Measurements from ENCODE around the gene CUTA.

CUTA gene

DNA sequence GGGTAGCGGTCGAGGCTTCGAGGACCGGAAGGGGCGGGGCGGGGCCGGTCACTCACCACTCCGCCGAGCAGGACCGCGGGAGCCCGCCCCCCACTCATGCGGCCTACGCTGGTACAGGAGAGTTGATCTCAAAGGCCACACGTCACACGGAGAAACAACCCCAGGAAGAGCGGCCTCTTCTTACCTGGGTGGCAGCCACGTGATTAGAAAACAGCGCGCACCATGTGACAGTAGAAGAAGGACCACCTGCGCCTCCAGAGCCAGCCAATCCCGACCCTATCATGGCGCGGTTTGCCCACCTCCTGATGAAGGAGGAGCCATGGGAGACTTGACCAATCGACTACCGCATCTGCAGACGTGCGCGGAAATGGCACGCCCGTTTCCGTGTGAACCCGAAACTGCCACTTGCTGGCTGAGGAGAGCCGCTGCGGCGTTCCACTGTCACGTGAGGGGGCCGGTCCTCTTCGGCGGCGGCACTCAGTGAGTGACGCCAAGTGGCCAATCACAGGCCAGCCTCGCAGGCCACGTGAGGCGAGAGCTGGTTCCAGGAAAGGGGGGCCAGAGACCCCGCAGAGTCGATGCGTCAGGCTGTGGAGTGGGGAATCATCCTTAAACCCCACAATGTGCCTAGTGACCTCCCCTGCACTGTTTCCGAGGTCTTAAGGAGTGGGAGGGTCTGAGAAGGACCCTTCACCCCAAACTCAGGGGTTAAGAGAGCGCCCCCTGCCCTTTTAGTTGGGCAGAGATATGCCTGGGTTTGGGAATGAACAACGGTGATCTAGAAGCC is at the start of gene CUTA:
TSS of gene CUTA (minus strand) at position 205 of the 787 bp plus-strand sequence. CDS start at position 98, 107 bp downstream.
- peak; percentile 96 for DNase-seq

DNA sequence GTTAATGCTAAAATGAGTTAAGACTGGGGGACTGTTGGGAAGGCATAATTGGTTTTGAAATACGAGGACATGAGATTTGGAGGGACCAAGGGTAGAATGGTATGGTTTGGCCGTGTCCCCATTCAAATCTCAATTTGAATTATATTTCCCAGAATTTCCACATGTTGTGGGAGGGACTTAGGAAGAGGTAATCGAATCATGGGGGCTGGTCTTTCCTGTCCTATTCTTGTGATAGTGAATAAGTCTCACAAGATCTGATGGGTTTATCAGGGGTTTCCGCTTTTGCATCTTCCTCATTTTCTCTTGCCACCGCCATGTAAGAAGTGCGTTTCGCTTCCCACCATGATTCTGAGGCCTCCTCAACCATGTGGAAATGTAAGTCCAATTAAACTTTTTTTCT is 49.2 kb upstream of the CUTA start:
- no peak for DNase-seq

DNA sequence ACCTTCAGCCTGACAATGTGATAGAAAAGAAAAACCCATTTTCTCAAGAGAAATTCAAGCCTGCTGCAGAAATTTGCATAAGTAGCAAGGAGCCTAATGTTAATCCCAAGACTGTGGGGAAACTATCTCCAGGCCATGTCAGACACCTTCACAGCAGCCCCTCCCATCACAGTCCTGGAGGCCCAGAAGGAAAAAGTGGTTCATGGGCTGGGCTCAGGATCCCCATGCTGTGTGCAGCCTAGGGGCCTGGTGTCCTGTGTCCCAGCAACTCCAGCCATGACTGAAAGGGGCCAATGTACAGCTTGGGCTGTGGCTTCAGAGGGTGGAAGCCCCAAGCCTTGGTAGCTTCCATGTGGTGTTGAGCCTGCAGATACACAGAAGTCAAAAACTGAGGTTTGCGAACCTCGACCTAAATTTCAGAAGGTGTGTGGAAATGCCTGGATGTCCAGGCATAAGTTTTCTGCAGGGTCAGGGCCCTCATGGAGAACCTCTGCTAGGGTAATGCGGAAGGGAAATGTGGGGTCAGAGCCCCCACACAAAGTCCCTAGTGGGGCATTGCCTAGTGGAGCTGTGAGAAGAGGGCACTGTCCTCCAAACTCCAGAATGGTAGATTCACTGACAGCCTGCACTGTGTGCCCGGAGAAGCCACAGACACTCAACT is 48.3 kb upstream of the CUTA start:
- DNase-seq: no peak

GRCh38 chr6:33459226-33459625 is 41.3 kb upstream of the CUTA start:
- DNase-seq: no peak

DNA sequence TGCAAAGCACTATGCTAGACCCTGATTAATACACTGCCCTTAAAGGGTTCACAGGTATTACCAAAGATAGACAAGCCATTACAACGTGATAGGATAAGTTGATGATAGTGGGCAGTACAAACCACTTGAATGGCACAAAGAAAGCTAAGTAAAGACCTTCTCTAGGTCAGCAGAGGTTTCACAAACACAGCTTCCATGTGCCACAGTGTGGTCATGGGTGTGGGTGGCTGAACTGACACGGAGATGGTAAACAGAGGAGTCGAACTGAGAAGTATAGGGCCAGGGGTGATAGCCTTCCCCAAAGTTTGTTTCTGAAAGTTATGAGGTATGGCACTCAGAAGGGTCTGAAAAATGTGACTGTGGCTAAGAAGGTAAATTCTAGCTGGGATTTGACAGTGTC is 40.8 kb upstream of the CUTA start:
- no peak for DNase-seq

GRCh38 chr6:33456156-33456555 is 38.2 kb upstream of the CUTA start:
- DNase-seq: no peak

DNA sequence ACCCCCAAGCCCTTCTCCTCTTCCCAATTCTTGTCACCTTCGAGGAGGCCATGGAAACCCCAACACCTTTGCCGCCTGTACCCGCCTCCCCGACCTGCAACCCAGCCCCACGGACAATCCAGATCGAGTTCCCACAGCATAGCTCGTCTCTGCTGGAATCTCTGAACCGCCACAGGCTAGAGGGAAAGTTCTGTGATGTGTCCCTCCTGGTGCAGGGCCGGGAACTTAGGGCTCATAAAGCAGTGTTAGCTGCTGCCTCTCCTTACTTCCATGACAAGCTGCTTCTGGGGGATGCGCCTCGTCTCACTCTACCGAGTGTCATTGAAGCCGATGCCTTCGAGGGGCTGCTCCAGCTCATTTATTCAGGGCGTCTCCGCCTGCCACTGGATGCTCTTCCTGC is 37.1 kb upstream of the CUTA start:
- no peak for DNase-seq

- peak; percentile 76 for DNase-seq
Observed at GRCh38 chr6:33454009-33454946, 36.4 kb upstream of the CUTA start, which contains the start of gene ZBTB9. Gene ZBTB9 (plus strand): TSS chr6:33454576. CDS start chr6:33455101, 525 bp downstream.

DNA sequence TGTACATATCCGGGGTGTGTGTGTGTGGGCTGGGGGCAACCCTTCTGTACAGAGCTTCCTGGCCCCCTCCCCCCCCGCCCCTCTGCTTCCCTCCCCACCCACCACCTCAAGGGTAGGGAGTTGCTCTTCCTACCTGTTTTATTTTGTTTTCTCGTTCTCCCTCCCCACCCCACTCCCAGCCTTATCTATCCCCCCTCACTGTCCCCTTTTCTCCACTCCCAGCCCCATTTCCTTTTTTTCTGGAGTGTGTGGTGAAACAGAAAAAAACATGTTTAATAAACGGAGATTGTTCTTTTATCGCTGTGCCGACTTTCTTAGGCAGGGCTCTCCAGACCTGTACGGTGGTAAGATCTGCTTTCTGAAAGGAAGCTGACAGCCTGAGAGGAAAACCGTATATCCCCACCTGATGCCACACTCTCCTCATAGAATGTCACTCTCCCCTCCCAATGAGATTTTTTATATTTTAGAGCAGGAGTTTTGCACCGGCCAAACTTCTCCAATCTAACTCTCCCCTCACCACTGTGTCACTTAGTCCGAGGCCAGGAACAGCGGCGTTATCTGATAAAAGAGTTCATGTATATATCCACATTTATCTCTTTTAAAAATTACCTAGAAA is 35.6 kb upstream of the CUTA start:
- no peak for DNase-seq

- no peak for DNase-seq
Observed at GRCh38 chr6:33452496-33452895, 34.6 kb upstream of the CUTA start.

GRCh38 chr6:33451606-33452005 is 33.7 kb upstream of the CUTA start:
- DNase-seq: no peak

- DNase-seq: no peak
Observed at GRCh38 chr6:33450434-33450833, 32.5 kb upstream of the CUTA start.

- no peak for DNase-seq
Observed at GRCh38 chr6:33446356-33446755, 28.4 kb upstream of the CUTA start.

DNA sequence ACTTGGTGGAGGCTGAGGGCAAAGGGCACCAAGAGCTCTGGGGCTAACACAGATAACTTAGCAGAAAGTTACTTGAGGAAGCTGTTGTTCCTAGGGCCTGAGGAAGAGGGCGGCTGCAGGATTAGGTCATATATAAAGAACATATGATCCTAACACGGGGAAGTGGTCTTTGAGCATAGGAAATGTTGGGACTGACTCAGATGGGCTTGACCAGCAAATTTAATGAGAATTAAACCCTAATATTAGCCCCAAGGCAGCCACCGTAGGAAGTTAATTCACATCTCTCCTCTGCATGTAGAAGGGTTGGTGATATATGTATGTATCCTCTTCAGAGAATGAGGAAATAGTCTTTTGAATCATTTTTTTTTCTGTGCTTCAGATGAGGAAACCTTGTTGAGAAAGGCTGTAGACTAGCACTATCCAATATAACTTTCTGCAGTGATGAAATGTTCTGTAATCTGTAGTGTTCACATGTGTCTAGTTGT is 27.3 kb upstream of the CUTA start:
- no peak for DNase-seq

DNA sequence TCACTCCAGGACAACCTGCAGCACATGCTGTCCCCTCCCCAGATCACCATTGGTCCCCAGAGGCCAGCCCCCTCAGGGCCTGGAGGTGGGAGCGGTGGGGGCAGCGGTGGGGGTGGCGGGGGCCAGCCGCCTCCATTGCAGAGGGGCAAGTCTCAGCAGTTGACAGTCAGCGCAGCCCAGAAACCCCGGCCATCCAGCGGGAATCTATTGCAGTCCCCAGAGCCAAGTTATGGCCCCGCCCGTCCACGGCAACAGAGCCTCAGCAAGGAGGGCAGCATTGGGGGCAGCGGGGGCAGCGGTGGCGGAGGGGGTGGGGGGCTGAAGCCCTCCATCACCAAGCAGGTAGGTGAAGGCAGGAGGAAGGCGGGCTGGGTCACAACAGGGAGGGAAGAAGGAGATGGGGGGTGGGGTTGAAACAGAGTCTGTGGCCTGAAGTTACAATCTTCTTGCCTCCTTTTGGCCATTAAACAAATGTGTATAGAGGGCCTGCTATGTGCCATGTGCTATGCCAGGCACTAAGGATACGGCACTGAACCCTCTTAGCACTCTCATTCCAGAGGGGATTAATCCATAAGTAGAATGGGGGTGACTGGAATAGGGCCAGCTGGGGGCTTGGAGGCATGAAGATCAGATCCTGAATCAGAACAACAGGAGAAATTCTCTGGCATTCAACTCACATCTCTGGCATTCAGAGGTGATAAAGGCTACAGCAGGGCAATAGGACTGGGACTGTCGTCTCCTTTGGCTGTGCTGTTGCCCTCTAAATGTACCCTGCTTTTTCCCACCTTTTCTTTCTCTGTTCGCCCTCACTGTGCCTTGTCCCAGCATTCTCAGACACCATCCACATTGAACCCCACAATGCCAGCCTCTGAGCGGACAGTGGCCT is 26.0 kb upstream of the CUTA start:
- DNase-seq: no peak

DNA sequence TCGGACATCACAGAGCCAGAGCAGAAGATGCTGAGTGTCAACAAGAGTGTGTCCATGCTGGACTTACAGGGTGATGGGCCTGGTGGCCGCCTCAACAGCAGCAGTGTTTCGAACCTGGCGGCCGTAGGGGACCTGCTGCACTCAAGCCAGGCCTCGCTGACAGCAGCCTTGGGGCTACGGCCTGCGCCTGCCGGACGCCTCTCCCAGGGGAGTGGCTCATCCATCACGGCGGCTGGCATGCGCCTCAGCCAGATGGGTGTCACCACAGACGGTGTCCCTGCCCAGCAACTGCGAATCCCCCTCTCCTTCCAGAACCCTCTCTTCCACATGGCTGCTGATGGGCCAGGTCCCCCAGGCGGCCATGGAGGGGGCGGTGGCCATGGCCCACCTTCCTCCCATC is 25.1 kb upstream of the CUTA start:
- DNase-seq: no peak

DNA sequence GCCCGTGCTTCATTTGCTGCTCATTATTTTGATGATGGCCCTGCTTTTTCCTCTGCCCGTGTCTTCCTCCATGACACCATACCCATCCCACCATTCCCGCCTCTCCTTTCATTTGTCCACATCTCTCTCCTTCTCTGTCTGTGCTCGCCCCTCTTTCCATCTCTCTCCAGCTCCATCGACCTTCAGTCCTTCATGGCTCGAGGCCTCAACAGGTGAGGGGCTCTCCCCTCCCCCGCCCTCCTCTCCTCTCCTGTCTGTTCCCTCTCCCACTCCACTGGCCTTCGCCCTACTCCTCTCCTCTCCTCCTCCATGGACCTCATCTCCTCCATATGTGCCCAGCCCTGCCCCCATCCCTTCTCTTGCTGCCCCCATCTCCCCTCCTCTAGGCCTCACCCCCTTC is 24.4 kb upstream of the CUTA start:
- no peak for DNase-seq

DNA sequence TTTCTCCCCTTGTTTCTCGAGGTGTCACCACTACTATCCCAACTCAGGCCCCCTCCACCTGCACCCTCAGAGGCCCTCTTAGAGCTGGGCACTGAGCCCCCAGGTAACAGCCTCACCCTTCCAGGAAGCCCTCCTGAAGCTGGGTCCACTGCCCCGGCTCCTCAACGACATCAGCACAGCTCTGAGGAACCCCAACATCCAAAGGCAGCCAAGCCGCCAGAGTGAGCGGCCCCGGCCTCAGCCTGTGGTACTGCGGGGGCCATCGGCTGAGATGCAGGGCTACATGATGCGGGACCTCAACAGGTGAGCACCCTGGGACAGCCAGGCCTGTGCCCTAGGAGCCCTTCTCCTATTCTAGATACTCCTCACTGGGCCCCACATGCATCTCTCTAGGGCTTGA is 23.6 kb upstream of the CUTA start:
- no peak for DNase-seq

DNA sequence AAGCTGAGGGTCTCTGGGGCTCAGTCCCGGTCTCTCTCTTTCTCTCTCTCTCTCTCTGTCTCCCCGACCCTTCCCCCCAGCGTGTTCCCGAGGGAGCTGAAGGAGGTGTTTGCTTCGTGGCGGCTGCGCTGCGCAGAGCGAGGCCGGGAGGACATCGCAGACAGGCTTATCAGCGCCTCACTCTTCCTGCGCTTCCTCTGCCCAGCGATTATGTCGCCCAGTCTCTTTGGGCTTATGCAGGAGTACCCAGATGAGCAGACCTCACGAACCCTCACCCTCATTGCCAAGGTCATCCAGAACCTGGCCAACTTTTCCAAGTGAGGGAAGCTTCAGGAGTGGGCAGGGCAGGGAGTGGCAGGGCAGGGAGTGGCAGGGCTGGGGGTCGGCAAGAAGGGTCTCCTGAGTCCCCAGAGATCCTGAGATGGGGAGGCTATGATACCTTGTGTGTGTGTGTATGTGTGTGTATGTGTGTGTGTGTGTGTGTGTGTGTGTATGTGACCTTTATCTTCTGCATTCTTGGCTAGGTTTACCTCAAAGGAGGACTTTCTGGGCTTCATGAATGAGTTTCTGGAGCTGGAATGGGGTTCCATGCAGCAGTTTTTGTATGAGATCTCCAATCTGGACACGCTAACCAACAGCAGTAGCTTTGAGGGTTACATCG is 22.9 kb upstream of the CUTA start:
- no peak for DNase-seq

- no peak for DNase-seq
Observed at GRCh38 chr6:33439956-33440648, 22.2 kb upstream of the CUTA start.
